K562 (cell line): Measurements from ENCODE around the gene DCAF17. TPM values are rescaled to one million over a fixed set of nuclear protein-coding genes. Genes with fewer than 3 reads are reported as not detected.

Experiments
- ATAC-seq: fragments of 200-7000 bp; cut with Tn5 transposase; 3 replicates; pipeline ENCODE4 v1.9.1; 2020; ENCODE audit warnings: moderate library complexity
- BruUV-seq: library from RNA; stranded (reverse); fragments of 400-500 nt; replicated peaks from 2 replicates; lab custom pipeline; 2021; lab: Mats Ljungman, UMichigan
- CTCF ChIA-PET: fragments of 300-600 bp; formaldehyde crosslinking; extraction: SDS; loops from one replicate; lab custom pipeline; 2021; ENCODE audit warnings: low intra/inter-chr PET ratio; lab: Yijun Ruan, JAX
- POLR2A ChIA-PET: fragments of 300-600, 350-650 bp; sonication (Branson Sonifier 250); formaldehyde crosslinking; extraction: SDS; loops from one replicate; lab custom pipeline; 2021; ENCODE audit warnings: antibody characterized with exemption, inconsistent platforms; lab: Yijun Ruan, JAX
- DNase-seq, 4 experiments: peaks; one replicate each; pipeline versions ENCODE4 v3.0.0 to v3.0.0-alpha.2; 2011 to 2018; ENCODE audit warnings: low spot score in 3 of 4, mixed read lengths in 3 of 4; ENCODE audit errors: extremely low read depth in 1 of 4
- FAIRE-seq: peaks from 2 replicates; lab custom pipeline; 2011; peaks lifted over from hg19 to GRCh38; lab: Jason Lieb, UNC
- H2AFZ ChIP-seq: 2 replicates; pipeline ENCODE4 v1.6.0; 2011; ENCODE audit warnings: low read depth, low read length, control low read depth, inconsistent platforms
- H3K27ac ChIP-seq: fragments of 200-600 bp; 3 replicates; pipeline ENCODE4 v1.8.0; 2011; ENCODE audit warnings: low read depth, mild to moderate bottlenecking, control low read depth, inconsistent platforms, low read length, moderate library complexity, mixed read lengths; ENCODE audit errors: extremely low read depth
- H3K27me3 ChIP-seq, 2 experiments: fragments of 300-600 bp in 1 of 2; 2 replicates in 1 of 2; 3 replicates in 1 of 2; pipeline versions ENCODE4 v1.6.0 to v1.8.0; 2011; ENCODE audit warnings: inconsistent platforms in 2 of 2, low read length in 2 of 2, mild to moderate bottlenecking in 1 of 2, mixed read lengths in 1 of 2, moderate library complexity in 1 of 2; ENCODE audit not compliant: control insufficient read depth in 2 of 2, insufficient read depth in 2 of 2
- H3K36me3 ChIP-seq: fragments of 300-600 bp; 3 replicates; pipeline ENCODE4 v1.8.0; 2011; ENCODE audit warnings: mild to moderate bottlenecking, low read length, inconsistent platforms; ENCODE audit not compliant: control insufficient read depth, insufficient read depth
- H3K4me1 ChIP-seq, 2 experiments: fragments of 200-600 bp in 1 of 2; replicated peaks in 1 of 2; 2 replicates in 1 of 2; 3 replicates in 1 of 2; pipeline versions ENCODE4 v1.5.1 to v1.8.0; 2011; ENCODE audit warnings: inconsistent platforms in 2 of 2, low read length in 2 of 2, mild to moderate bottlenecking in 1 of 2, mixed read lengths in 1 of 2, moderate library complexity in 1 of 2; ENCODE audit not compliant: control insufficient read depth in 2 of 2, insufficient read depth in 2 of 2
- H3K4me2 ChIP-seq: 2 replicates; pipeline ENCODE4 v1.6.1; 2011; ENCODE audit warnings: low read length, control low read depth, inconsistent platforms, mixed read lengths; ENCODE audit not compliant: insufficient read depth
- H3K4me3 ChIP-seq: fragments of 200-600 bp; sonication (generic), shearing (Covaris generic); 2 replicates; pipeline ENCODE4 v1.5.1; 2016; ENCODE audit warnings: control low read depth, inconsistent platforms
- H3K79me2 ChIP-seq: fragments of 200-600 bp; 3 replicates; pipeline ENCODE4 v1.8.0; 2011; ENCODE audit warnings: low read length, inconsistent platforms; ENCODE audit not compliant: control insufficient read depth, insufficient read depth
- H3K9ac ChIP-seq, 2 experiments: 2 replicates each; pipeline versions ENCODE4 v1.6.0 to v1.6.1; 2011; ENCODE audit warnings: low read depth in 2 of 2, low read length in 2 of 2, control low read depth in 1 of 2, inconsistent platforms in 1 of 2, mild to moderate bottlenecking in 1 of 2, mixed read lengths in 1 of 2; ENCODE audit not compliant: insufficient read depth in 1 of 2
- H3K9me1 ChIP-seq: one replicate; pipeline ENCODE4 v1.6.0; 2011; ENCODE audit warnings: inconsistent platforms, mild to moderate bottlenecking, low read length, moderate library complexity; ENCODE audit not compliant: control insufficient read depth, insufficient read depth
- H3K9me3 ChIP-seq: replicated peaks from 2 replicates; pipeline ENCODE4 v1.5.1; 2011; ENCODE audit warnings: low read depth, low read length, inconsistent platforms; ENCODE audit not compliant: control insufficient read depth, insufficient read depth
- H4K20me1 ChIP-seq: replicated peaks from 2 replicates; pipeline ENCODE4 v1.6.1; 2011; ENCODE audit warnings: low read length, inconsistent platforms, mixed read lengths; ENCODE audit not compliant: control insufficient read depth, insufficient read depth
- CHD1 ChIP-seq: fragments of 200-600 bp; sonication (generic); IDR thresholded peaks from one replicate; pipeline ENCODE4 v1.6.1; 2012; ENCODE audit warnings: mild to moderate bottlenecking, moderate library complexity, low read length, inconsistent platforms
- DMBX1 ChIP-seq: fragments of 250-450 bp; sonication (Bioruptor Pico); IDR thresholded peaks from 2 replicates; pipeline ENCODE4 v1.8.0; 2022; ENCODE audit warnings: inconsistent platforms, mild to moderate bottlenecking, moderate library complexity, borderline replicate concordance
- E2F6 ChIP-seq, 2 experiments: IDR thresholded peaks; 2 replicates each; pipeline ENCODE4 v1.6.1; 2011; ENCODE audit warnings: borderline replicate concordance in 1 of 2, control low read depth in 1 of 2, low read depth in 1 of 2, low read length in 1 of 2, mild to moderate bottlenecking in 1 of 2, mixed read lengths in 1 of 2, moderate library complexity in 1 of 2; ENCODE audit not compliant: insufficient read depth in 1 of 2, insufficient read length in 1 of 2, poor library complexity in 1 of 2, severe bottlenecking in 1 of 2; ENCODE audit errors: extremely low read depth in 1 of 2
- ELF4 ChIP-seq: fragments of 450-650 bp; formaldehyde crosslinking; IDR thresholded peaks from 2 replicates; pipeline ENCODE4 v1.4.0; 2022; ENCODE audit warnings: missing genetic modification characterization
- EP300 ChIP-seq: IDR thresholded peaks from 2 replicates; pipeline ENCODE4 v1.6.1; 2012; ENCODE audit warnings: low read length, improper control_type of control experiment
- ETS1 ChIP-seq: conservative IDR thresholded peaks from 2 replicates; pipeline ENCODE4 v1.6.1; 2011; ENCODE audit warnings: low read depth, mild to moderate bottlenecking, low read length; ENCODE audit not compliant: control insufficient read depth
- FOSL1 ChIP-seq: fragments of 200-800 bp; sonication (Bioruptor generic); conservative IDR thresholded peaks from 2 replicates; pipeline ENCODE4 v1.6.1; 2016; ENCODE audit warnings: missing genetic modification characterization, missing compliant biosample characterization
- RBM34 ChIP-seq: fragments of 200-400 bp; formaldehyde crosslinking; IDR thresholded peaks from 2 replicates; pipeline ENCODE4 v1.6.1; 2018; ENCODE audit warnings: low read length, borderline replicate concordance; ENCODE audit not compliant: insufficient read depth
- TEAD2 ChIP-seq: fragments of 450-650 bp; IDR thresholded peaks from 2 replicates; pipeline ENCODE4 v1.6.1; 2016; ENCODE audit warnings: missing genetic modification characterization, control low read depth, missing compliant biosample characterization
- UBTF ChIP-seq, 2 experiments: IDR thresholded peaks; 2 replicates each; pipeline ENCODE4 v1.6.1; 2012; ENCODE audit warnings: improper control_type of control experiment in 2 of 2, low read depth in 2 of 2, low read length in 2 of 2, borderline replicate concordance in 1 of 2
- ZNF655 ChIP-seq: fragments of 250-450 bp; sonication (Bioruptor Pico); IDR thresholded peaks from 2 replicates; pipeline ENCODE4 v1.5.0; 2021
- ZSCAN29 ChIP-seq: fragments of 450-650 bp; IDR thresholded peaks from 2 replicates; pipeline ENCODE4 v1.6.1; 2017
- WGBS: fragments of 100-300 bp; shearing (Covaris generic); methylation state at CpG from one replicate; pipeline ENCODE4 v1.1.6; 2016; ENCODE audit warnings: low coverage, mixed read lengths; ENCODE audit not compliant: insufficient coverage; ENCODE audit errors: missing lambda C conversion rate; 5-methylcytosine and 5-hydroxymethylcytosine counted together
- in situ Hi-C: fragments of 300-500 bp; cut with MboI; formaldehyde crosslinking; loops from 4 replicates; pipeline ENCODE4 v1.15.0; 2018; ENCODE audit warnings: inconsistent platforms, mixed read lengths
- intact Hi-C: fragments of 100-400 bp; cut with micrococcal nuclease; formaldehyde crosslinking; loops from 2 replicates; pipeline ENCODE4 v1.14.2; 2022
- polyA plus RNA-seq, 8 experiments: library from polyadenylated mRNA; depleted of rRNA in 4 of 8; stranded (reverse) in 5 of 8; unstranded in 3 of 8; fragments of >200 nt; fragmentation: Nextera tagmentation in 2 of 8; fragmentation: Illumina TruSeq in 1 of 8; extraction: Ambion mirVana in 2 of 8; extraction: Trizol in 1 of 8; gene quantifications; 2 replicates each; pipeline versions ENCODE4 v1.2.1 to v1.2.3, GENCODE V29; 2011 to 2014; ENCODE audit warnings: inconsistent platforms in 1 of 8, missing spikeins in 1 of 8
- total RNA-seq, 7 experiments: library from RNA; depleted of rRNA in 6 of 7; stranded (reverse); fragments of >200 nt in 6 of 7; fragmentation: Illumina TruSeq in 2 of 7; extraction: Trizol in 2 of 7; gene quantifications; 2 replicates each; pipeline versions ENCODE4 v1.2.1 to v1.2.3, GENCODE V29; 2011 to 2021; ENCODE audit warnings: low replicate concordance in 1 of 7
- TF ChIP-seq, protein P1 (sequence below), 2 experiments: fragments of 450-650 bp in 1 of 2; sonication (generic) in 1 of 2; formaldehyde crosslinking; conservative IDR thresholded peaks; 2 replicates each; pipeline versions ENCODE4 v1.4.0 to v1.8.1; 2020 to 2022; ENCODE audit warnings: mild to moderate bottlenecking in 1 of 2, missing genetic modification reagents in 1 of 2

Gene DCAF17
- total and polyA plus RNA-seq, 9 of the 15 experiments (the other 6 are each of a cell fraction or from before 2014, with no cell fraction given): 10.0 to 38.5 (median 27.1) TPM

GRCh38 chr2:171522788-171523087 lies 88.7 kb downstream of the DCAF17 start:
- Histone ChIP-seq H3K4me1 (peaks cover 17 to 19% of the 10 kb centered on the region in 2 experiments), H3K79me2 (peaks cover 48% of the 10 kb centered on the region), H3K9me3 (no peaks in the 10 kb centered on the region), H4K20me1 (no peaks in the 10 kb centered on the region; the same call in 1 of the 2 replicates), H3K4me3 (peak overlapping the region; percentile 82), H3K36me3 (peaks cover 5% of the 10 kb centered on the region; the same call in 2 of the 3 replicates), H2AFZ (peak overlapping the region; percentile 99), H3K4me2 (peak overlapping the region; percentile 93), H3K27me3 (no peaks in the 10 kb centered on the region), H3K9me1 (no peaks in the 10 kb centered on the region), H3K27ac (peak overlapping the region; percentile 92), H3K9ac (peak overlapping the region; percentile 76 to 93)
- FAIRE-seq: no peak
- BruUV-seq: no TSS peak
- intact Hi-C loops (loop anchor here (5.0 to 10.0 kb wide), 3 partner anchors 55 to 548 kb away; partner anchors contain the start of gene TLK1), in situ Hi-C loops (no loop called here)
- peak; percentile 75 for ATAC-seq
- DNase-seq: peak; percentile 64 to 75 (median 70)
- CTCF ChIA-PET: no interaction called here
- 0% methylated on average over 20 of the region's 29 CpGs for WGBS
- POLR2A ChIA-PET: interaction anchor here (0.6 to 4.8 kb wide), 5 partner anchors 8 to 599 kb away, joined by 3 to 51 read pairs (median 23); no protein-coding TSS in a partner anchor
- TF ChIP-seq TEAD2 (tag) (no peak), E2F6 (IDR thresholded peaks at IDR 0.05; ENCODE audit: borderline replicate concordance in 1 of 2, extremely low read depth in 1 of 2, insufficient read depth in 1 of 2, insufficient read length in 1 of 2, low read depth in 1 of 2, low read length in 1 of 2, poor library complexity in 1 of 2, severe bottlenecking in 1 of 2) (peak in 1 of 2 experiments; percentile 91), FOSL1 (tag) (no peak), ETS1 (peak; percentile 14; the same call in 1 of the 2 replicates), ZSCAN29 (no peak), UBTF (IDR thresholded peaks at IDR 0.05; ENCODE audit: borderline replicate concordance in 1 of 2, low read depth in 2 of 2, low read length in 2 of 2) (peak; percentile 49 to 85; a peak in 2 of 4 replicates), ELF4 (CRISPR knock-in tag) (no peak), EP300 (no peak), ZNF655 (no peak), CHD1 (no peak), RBM34 (no peak), DMBX1 (CRISPR knock-in tag) (no peak)
- TF ChIP-seq, protein P1, sequence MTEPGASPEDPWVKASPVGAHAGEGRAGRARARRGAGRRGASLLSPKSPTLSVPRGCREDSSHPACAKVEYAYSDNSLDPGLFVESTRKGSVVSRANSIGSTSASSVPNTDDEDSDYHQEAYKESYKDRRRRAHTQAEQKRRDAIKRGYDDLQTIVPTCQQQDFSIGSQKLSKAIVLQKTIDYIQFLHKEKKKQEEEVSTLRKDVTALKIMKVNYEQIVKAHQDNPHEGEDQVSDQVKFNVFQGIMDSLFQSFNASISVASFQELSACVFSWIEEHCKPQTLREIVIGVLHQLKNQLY (CRISPR knock-in tag; conservative IDR thresholded peaks at IDR 0.05): no peak
